ENCODE measurements around the gene TXK.

TXK gene

GRCh38 chr4:48039561-48039960, 94.5 kb downstream of the TXK start:
- Histone ChIP-seq H3K4me1 (ENCODE audit: control insufficient read depth, insufficient read depth, low read length) (no peaks in the 10 kb centered on the region), H3K9me3 (ENCODE audit: control insufficient read depth, insufficient read depth, low read depth, low read length) (no peaks in the 10 kb centered on the region), H3K4me3 (ENCODE audit: low read depth, low read length) (no peak overlapping the region), H3K27ac (ENCODE audit: extremely low read depth, low read depth, low read length) (no peak overlapping the region), H3K36me3 (ENCODE audit: control insufficient read depth in 2 of 2, insufficient read depth in 1 of 2, low read length in 2 of 2) (peaks cover 0 to 14% of the 10 kb centered on the region in 2 experiments; a peak in 1 of 3 replicates)
- ChIA-PET POLR2A (no interaction called here), CTCF (no interaction called here)
- TF ChIP-seq BCL6B (tag by site-specific recombination; IDR thresholded peaks at IDR 0.05) (no peak), ZNF311 (tag by site-specific recombination; IDR thresholded peaks at IDR 0.05; ENCODE audit: borderline replicate concordance) (no peak), ZNF211 (tag by site-specific recombination; IDR thresholded peaks at IDR 0.05; ENCODE audit: low read depth) (no peak), ZNF175 (tag by site-specific recombination; IDR thresholded peaks at IDR 0.05) (no peak), ZBTB8A (tag by site-specific recombination; IDR thresholded peaks at IDR 0.05) (no peak), ZNF362 (tag by site-specific recombination; IDR thresholded peaks at IDR 0.05) (no peak), ZNF571 (tag by site-specific recombination; IDR thresholded peaks at IDR 0.05) (no peak), ZNF791 (tag by site-specific recombination; IDR thresholded peaks at IDR 0.05) (no peak), ZNF600 (tag by site-specific recombination; IDR thresholded peaks at IDR 0.05) (no peak), ZNF335 (tag by site-specific recombination; conservative IDR thresholded peaks at IDR 0.05) (no peak), ZNF837 (tag by site-specific recombination; IDR thresholded peaks at IDR 0.05) (no peak), ZSCAN30 (tag by site-specific recombination; IDR thresholded peaks at IDR 0.05) (no peak), ZNF510 (tag by site-specific recombination; IDR thresholded peaks at IDR 0.05; ENCODE audit: insufficient replicate concordance) (no peak), KLF10 (tag by site-specific recombination; IDR thresholded peaks at IDR 0.05) (no peak), ZNF785 (tag by site-specific recombination; IDR thresholded peaks at IDR 0.05) (no peak), AEBP2 (tag by site-specific recombination; IDR thresholded peaks at IDR 0.05; ENCODE audit: borderline replicate concordance) (no peak), CTCF (tag by site-specific recombination; IDR thresholded peaks at IDR 0.05) (no peak)

- ChIA-PET CTCF (interaction anchor here (0.6 kb wide), 1 partner anchor 39 kb away, joined by 3 read pairs; no protein-coding TSS in a partner anchor), POLR2A (no interaction called here)
- peaks cover 0 to 19% of the 10 kb centered on the region in 2 experiments; a peak in 1 of 3 replicates for H3K36me3 ChIP-seq (ENCODE audit: control insufficient read depth in 2 of 2, insufficient read depth in 1 of 2, low read length in 2 of 2)
- no peak overlapping the region for H3K27ac ChIP-seq (ENCODE audit: extremely low read depth, low read depth, low read length)
- TF ChIP-seq ZBTB20 (tag by site-specific recombination; IDR thresholded peaks at IDR 0.05) (no peak), ZNF473 (tag by site-specific recombination; IDR thresholded peaks at IDR 0.05) (no peak), ZNF596 (tag by site-specific recombination; IDR thresholded peaks at IDR 0.05) (no peak), GLIS1 (tag by site-specific recombination; IDR thresholded peaks at IDR 0.05) (no peak), PRDM6 (tag by site-specific recombination; IDR thresholded peaks at IDR 0.05) (no peak), ZNF645 (tag by site-specific recombination; IDR thresholded peaks at IDR 0.05) (no peak), ZNF776 (tag by site-specific recombination; IDR thresholded peaks at IDR 0.05; ENCODE audit: borderline replicate concordance) (no peak), ZNF623 (tag by site-specific recombination; IDR thresholded peaks at IDR 0.05) (no peak), SCRT2 (tag by site-specific recombination; IDR thresholded peaks at IDR 0.05) (no peak), HOXA7 (CRISPR knock-in tag; IDR thresholded peaks at IDR 0.05; ENCODE audit: borderline replicate concordance) (no peak), ZNF292 (tag by site-specific recombination; IDR thresholded peaks at IDR 0.05; ENCODE audit: borderline replicate concordance, low read depth) (no peak), ZNF184 (tag by site-specific recombination; IDR thresholded peaks at IDR 0.05) (no peak)
- no peak overlapping the region for H3K4me3 ChIP-seq (ENCODE audit: low read depth, low read length)
- H3K4me1 ChIP-seq (ENCODE audit: control insufficient read depth, insufficient read depth, low read length): no peaks in the 10 kb centered on the region
- no peaks in the 10 kb centered on the region for H3K9me3 ChIP-seq (ENCODE audit: control insufficient read depth, insufficient read depth, low read depth, low read length)
These were observed 95.4 kb downstream of the TXK start for GRCh38 chr4:48038666-48039065.

Data from HEK293 (cell line).